Measurements from ENCODE around the gene OGFR.

Gene OGFR

GRCh38 chr20:62782149-62782892 is 22.3 kb upstream of the OGFR start:
- DNase-seq (ENCODE audit: low read depth, low spot score), result no peak

GRCh38 chr20:62782893-62783278 is 21.7 kb upstream of the OGFR start:
- DNase-seq (ENCODE audit: low read depth, low spot score), result no peak

GRCh38 chr20:62784497-62784896 is 20.1 kb upstream of the OGFR start:
- no peak for DNase-seq (ENCODE audit: low read depth, low spot score)

GRCh38 chr20:62785393-62785792 is 19.2 kb upstream of the OGFR start:
- no peak for DNase-seq (ENCODE audit: low read depth, low spot score)

- no peak for DNase-seq (ENCODE audit: low read depth, low spot score)
Measured at GRCh38 chr20:62786157-62786556, 18.5 kb upstream of the OGFR start.

GRCh38 chr20:62787321-62787720 is 17.3 kb upstream of the OGFR start:
- DNase-seq (ENCODE audit: low read depth, low spot score), result no peak

GRCh38 chr20:62787866-62788265 is 16.8 kb upstream of the OGFR start:
- DNase-seq (ENCODE audit: low read depth, low spot score), result no peak

GRCh38 chr20:62788607-62789006 is 16.0 kb upstream of the OGFR start:
- DNase-seq (ENCODE audit: low read depth, low spot score), result no peak

- no peak for DNase-seq (ENCODE audit: low read depth, low spot score)
Measured at GRCh38 chr20:62790075-62790474, 14.6 kb upstream of the OGFR start.

GRCh38 chr20:62791301-62792181 is 13.1 kb upstream of the OGFR start:
- DNase-seq (ENCODE audit: low read depth, low spot score), result peak; percentile 64

- DNase-seq (ENCODE audit: low read depth, low spot score), result no peak
Measured at GRCh38 chr20:62792182-62792939, 12.3 kb upstream of the OGFR start.

GRCh38 chr20:62792940-62793756 is 11.5 kb upstream of the OGFR start:
- no peak for DNase-seq (ENCODE audit: low read depth, low spot score)

- no peak for DNase-seq (ENCODE audit: low read depth, low spot score)
Measured at GRCh38 chr20:62793757-62794006, 11.0 kb upstream of the OGFR start.

GRCh38 chr20:62794007-62794724 is 10.5 kb upstream of the OGFR start:
- peak; percentile 83 for DNase-seq (ENCODE audit: low read depth, low spot score)

- no peak for DNase-seq (ENCODE audit: low read depth, low spot score)
Measured at GRCh38 chr20:62795023-62795761, 9.4 kb upstream of the OGFR start.

- DNase-seq (ENCODE audit: low read depth, low spot score), result no peak
Measured at GRCh38 chr20:62796699-62797491, 7.7 kb upstream of the OGFR start.

- DNase-seq (ENCODE audit: low read depth, low spot score), result no peak
Measured at GRCh38 chr20:62797671-62798532, 6.7 kb upstream of the OGFR start.

- DNase-seq (ENCODE audit: low read depth, low spot score), result no peak
Measured at GRCh38 chr20:62799036-62799435, 5.6 kb upstream of the OGFR start.
